ENCODE results near the gene HIRA.

Gene HIRA

DNA sequence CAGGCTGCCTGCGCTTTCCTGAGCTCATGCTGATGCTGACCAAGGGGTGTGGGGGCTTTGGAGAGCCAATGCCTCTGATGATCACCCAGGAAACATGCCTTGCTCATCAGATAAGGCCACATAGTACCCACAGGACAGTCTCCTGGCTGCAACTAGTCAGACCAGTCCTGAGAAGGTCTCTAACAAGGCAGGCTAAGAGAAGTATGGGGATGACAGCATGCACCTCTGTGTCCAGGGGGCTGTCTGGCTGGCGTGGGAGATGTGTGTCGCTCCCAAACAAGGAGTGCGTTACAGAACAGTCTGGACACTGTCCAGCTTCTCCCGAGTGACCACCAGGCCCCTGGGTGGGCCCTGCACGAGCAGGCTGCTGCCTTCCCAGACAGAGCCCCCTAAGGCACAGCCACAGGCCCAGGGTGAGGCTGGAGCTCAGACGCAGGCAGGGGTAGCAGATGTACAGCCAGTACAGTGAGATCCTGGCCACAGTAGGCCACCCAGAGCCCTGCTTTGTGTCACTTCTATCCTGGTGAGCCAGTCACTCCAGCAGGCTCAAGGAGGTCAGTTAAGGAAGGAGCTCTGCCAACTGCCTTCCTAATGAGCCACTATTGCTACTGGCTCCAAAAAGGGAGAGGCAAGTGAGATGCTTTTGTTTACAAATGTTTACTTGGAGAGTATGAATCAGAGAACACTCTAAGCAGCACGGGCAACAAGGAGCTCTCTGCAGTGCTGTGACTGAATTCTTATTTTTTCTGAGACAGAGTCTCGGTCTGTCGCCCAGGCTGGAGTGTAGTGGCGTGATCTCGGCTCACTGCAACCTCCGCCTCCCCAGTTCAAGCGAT is 74.0 kb downstream of the HIRA start:
- no peak for DNase-seq (ENCODE audit: low read depth)

DNA sequence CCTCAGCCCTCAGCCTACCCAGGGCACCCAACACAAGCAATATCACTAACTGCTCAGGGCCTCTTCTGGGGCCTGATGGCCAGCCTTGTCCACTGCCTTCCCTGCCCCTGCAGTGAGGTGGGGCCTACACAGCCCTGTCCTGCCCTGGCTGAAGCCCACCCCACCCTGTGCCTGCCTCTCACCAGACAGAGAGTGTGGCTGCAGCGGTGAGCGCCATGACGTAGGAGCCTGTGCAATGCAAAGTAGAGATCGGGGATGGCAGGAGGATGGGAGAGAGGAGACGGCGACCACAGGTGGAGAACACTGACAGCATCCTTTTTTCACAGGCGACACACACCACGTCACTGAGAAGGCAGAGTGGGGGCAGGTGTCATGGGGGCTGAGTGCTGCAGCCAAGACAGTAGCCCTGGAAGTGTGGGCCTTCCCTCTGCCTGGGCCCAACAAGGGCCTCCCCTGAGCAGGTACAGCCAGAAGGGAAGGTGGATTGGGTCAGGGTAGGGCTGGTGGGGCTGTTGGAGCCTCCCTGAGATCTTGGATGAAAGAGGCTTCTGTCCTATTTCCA is 74.7 kb downstream of the HIRA start:
- no peak for DNase-seq (ENCODE audit: low read depth)

DNA sequence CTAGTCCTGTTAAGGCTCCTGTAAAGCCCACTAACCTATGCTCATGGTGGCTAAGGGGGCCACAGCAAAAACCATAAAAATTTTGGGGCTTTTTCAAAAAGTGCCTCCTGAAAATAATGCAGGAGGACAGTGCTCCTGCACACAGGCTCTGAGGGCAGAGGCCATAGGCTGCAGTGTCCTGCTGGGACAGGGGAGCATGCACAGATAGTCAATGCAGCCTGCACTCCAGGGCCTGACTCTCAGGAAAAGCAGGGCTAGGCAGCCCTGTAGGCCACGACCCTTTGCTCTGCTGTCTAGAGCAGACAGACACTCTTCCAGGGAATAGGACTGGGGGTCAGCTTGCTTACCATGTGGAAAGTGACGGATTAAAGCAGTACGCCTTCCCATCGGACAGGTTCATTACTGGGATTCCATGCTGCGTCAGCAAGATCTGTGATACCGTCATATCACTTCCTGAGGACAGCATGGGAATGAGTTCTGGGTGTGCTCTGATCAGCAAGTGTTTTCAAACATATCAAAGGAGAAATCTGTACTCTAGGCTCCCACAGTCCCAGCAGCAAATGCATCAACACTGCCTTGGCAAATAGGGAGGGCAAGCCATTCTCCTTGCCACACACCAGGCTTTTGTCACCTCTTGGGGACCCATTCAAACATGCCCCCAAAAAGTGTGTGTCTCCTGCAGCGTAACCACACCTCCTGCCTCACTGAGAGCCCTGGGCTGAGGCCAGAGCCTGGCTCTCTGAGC is 75.9 kb downstream of the HIRA start:
- no peak for DNase-seq (ENCODE audit: low read depth)

DNA sequence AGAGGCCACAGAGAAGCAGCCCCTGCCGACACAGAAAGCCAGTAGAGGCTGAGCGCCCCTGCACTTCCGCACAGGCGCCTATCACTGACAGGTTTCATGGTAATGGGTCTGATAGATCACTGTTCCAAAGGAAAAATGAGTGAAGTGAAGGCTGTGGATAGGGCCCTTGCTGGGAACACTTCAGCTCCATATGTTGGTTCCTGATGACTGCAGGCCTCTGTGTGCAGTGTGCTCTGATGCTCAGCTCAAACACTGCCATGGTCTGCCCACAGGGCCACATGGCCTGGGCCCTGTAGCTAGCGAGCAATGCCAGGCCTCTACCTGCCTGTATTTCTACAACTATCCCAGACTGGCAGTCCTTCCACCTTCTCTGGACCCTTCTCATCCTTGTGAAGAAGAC is 77.3 kb downstream of the HIRA start:
- DNase-seq (ENCODE audit: low read depth): no peak

DNA sequence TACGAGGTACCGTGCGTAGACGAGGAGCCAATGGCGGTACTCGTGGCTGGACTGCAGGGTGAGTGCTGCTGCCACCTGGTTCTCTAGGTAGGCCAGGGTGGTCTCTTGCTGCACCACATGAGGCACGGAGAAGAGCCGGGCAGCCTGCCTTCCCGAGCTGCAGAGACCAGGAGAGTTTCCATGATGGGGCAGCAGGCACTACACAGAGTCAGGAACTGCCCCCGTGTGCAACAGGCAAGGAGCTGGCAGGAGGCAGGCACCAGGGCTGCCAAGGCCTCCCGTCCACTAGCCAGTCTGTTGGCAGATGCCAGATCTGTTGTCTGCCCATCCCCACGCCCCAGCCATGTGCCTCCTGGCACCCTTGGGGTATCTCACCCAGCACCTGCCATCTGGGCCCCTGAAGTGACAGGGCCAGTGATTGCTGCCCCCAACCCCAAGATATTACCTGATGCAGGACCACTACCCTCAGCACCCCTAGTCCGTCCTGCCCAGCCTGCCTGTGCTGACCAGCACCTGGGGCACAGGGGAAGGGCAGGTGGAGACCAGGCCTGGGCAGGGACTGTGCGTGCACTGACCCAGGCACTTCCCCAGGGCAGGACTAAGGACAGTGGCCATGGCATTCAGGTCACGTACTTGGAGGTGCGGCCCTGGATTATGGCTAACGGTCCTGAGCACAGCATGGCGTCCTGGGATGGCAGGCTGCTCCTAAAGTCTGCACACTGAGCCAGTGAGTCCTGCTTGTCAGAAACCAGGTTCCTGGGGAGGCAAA is 78.0 kb downstream of the HIRA start:
- DNase-seq (ENCODE audit: low read depth): no peak

DNA sequence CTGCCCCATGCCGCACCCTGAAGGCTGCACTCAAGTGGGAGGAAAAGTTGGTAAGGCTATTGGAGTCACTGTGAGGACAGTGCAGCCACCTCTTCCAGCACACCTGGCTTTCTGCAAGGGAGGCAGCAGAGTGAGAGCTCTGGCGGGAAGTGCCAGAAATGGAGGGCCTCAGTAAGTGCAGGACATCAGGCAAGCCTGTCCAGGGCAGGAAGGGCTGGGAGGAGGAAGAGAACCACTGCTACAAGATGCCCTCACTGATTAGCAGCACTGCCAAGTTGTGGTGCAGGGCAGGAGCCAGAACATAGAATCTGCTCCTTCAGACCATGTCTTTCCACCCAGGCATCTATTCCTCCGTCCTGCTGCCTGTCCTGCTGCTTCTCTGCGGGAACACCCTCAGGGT is 78.8 kb downstream of the HIRA start:
- no peak for DNase-seq (ENCODE audit: low read depth)

DNA sequence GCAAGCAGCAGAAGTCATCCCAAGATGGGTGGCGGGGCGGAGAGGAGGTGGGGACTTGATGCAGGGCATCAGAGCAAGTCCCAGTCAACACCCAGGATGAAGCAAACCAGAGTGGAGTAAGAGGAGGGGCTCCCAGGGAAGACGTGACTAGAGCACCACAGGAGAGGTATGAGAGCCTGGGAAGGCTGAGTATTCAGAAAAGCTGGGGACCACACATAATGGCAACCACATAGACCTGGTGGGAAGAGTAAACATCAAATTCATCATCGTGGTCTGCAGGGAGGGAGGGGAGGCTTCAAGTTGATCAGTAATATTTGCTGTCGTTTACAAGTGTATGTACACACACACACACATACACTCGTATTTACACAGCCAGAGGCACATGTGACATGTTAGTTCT is 79.3 kb downstream of the HIRA start:
- DNase-seq (ENCODE audit: low read depth): no peak

DNA sequence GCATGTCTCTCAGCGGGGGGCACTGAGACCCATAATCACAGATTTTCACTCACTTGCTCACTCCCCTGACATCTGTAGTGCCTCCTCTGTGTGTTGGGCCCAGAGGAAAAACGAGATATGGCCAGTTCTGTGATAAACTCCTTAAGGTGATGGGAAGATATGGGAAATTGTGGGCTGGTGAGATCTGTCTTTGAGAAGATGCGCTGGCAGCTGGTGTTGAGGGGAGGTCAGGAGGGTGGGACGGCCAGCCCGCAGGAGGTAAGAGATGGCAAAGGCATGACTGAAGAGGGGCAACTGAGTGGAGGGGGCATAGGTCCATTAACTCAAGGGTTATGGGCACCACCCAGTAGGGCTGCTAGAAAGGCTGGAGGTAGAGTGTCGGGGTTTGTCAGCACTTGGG is 79.9 kb downstream of the HIRA start:
- no peak for DNase-seq (ENCODE audit: low read depth)

DNA sequence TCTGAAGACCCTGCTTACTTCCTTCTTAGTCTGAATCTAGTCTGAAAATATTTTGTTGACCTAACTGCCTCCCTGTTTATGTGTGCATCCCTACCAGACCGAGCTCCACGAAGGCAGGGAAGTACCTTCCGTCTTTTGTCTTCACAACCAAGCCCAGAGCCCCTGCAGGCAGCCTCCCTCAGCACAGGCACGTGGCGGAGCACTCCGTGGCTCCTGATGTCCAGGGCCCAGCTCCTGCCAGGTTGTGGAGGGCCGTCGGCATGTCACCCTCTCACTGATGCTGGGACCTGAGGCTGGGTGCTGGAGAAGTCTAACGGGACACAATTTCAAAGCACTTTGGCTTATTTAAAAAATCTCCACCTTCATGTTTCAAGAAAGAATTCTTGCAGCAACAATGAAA is 80.6 kb downstream of the HIRA start:
- DNase-seq (ENCODE audit: low read depth): no peak

DNA sequence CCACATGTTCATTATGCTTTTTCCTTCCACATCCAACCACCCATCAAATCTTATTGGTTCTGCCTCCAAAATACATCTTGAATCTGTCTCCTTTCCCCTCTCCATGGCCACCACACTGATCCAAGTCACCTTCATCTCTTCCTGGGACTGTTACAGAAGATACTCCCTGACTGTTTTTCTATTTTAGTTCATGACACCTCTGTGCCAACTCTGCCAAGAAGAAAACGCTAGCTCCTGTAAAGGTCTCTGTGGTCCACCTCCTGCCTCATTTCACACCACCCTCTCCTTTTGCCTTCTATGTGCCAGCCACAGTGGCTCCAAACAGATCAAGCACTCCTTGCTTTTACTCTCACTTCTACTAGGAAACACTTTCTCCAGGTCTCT is 81.1 kb downstream of the HIRA start:
- DNase-seq (ENCODE audit: low read depth): no peak

DNA sequence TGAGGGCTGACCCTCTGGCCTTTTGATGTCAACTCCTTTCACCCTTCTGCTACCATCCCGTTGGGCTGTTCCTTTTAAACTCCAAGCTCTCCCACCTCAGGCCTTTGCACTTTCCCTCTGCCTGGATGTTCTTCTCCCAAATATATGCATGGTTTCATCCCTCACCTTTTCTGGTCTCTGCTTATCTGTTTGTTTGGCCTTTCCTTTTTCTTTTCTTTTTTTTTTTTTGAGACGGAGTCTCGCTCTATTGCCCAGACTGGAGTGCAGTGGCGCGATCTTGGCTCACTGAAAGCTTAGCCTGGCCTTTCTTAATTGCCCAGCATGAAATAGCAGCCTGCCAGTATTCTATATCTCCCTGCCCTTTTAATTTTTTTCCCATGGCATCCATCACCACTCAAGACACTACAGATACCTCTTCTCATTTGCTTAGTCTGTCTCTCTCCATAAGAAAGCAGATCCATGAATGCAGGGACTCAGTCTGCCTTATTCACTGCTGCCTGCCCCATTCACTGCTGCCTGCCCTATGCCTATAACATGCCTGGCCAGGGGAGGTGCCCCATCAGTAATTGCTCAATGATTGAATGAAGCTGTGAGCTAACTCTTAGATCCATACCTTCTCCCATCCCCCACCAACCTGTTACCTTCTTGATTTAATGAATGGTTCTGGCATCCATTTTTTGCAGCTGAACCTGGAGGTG is 81.6 kb downstream of the HIRA start:
- no peak for DNase-seq (ENCODE audit: low read depth)

DNA sequence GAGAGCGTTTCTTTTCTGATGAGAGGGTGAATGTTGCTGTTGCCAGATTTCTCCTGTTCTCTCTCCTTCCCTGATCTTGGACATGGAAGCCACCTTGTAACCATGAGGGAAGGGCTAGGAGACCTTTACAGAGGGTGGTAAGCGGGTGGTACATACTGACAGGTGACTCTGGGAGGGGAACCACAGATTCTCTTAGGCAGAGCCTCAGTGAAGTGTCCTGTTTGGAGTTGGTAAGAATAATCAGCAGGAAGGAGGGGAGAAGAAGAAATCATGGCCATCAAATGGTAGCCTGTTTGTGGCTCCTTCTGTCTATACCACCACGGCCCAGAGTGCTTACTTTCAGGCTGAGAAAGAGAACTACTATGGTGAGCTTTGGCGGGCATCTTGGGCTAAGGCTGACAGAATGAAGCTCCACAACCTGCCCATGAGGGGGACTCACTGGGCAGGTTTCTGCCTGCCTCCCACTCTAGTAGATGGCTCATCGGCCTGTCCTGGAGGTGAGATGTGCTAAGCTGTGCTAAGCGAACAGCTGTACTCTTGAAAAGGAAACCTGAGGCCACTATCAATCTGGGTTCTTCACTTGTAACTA is 84.8 kb downstream of the HIRA start:
- no peak for DNase-seq (ENCODE audit: low read depth)

DNA sequence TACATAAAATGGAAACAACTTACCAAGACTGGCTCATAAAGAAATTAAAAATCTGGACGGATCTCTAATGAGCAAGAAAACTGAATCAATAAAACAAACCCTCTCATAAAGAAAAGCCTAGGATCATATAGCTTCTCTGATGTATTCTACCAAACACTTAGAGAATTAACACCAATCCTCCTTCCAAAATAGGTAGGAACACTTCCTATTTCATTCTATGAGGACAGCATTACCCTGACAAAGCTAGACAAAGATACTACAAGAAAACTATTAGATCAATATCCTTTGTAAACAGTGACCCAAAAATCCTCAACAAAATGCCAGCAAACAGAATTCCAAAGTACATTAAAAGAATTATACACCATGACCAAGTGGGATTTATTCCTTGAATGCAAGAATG is 87.1 kb downstream of the HIRA start:
- no peak for DNase-seq (ENCODE audit: low read depth)

DNA sequence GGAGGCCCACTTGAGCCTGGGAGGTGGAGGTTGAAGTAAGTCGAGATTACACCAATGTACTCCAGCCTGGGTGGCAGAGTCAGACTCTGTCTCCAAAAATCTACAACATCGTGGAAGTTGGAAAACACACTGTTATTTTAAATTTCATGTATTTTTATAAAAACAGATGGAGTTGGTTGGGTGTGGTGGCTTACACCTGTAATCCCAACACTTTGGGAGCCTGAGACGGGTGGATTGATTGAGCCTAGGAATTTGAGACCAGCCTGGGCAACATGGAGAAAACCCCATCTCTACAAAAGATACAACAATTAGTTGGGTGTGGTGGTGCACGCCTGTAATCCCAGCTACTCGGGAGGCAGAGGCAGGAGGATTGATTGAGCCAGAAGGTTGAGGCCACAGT is 88.1 kb downstream of the HIRA start:
- no peak for DNase-seq (ENCODE audit: low read depth)

DNA sequence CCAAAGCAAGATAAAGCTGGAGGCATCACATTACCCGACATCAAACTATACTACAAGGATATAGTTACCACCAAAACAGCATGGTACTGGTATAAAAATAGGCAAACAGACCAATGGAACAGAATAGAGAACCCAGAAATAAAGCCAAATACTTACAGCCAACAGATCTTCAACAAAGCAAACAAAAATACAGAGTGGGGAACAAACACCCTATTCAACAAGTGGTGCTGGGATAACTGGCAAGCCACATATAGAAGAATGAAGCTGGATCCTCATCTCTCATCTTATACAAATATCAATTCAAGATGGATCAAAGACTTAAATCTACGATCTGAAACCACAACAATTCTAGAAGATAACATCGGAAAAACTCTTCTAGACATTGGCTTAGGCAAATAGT is 90.0 kb downstream of the HIRA start:
- no peak for DNase-seq (ENCODE audit: low read depth)

DNA sequence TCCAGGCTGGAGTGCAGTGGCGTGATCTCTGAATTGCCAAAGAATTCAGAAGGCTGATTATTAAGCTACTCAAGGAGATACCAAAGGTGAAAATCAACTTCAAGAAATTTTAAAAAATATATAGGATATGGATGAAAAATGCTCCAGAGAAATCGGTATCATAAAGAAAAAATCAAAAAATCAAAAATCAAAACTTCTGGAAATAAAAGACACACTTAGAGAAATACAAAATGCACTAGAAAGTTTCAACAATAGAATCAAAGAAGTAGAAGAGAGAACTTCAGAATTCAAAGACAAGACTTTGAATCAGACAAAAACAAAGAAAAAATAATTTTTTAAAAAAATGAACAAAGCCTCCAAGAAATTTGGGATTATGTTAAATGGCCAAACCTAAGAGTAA is 94.4 kb downstream of the HIRA start:
- no peak for DNase-seq (ENCODE audit: low read depth)

DNA sequence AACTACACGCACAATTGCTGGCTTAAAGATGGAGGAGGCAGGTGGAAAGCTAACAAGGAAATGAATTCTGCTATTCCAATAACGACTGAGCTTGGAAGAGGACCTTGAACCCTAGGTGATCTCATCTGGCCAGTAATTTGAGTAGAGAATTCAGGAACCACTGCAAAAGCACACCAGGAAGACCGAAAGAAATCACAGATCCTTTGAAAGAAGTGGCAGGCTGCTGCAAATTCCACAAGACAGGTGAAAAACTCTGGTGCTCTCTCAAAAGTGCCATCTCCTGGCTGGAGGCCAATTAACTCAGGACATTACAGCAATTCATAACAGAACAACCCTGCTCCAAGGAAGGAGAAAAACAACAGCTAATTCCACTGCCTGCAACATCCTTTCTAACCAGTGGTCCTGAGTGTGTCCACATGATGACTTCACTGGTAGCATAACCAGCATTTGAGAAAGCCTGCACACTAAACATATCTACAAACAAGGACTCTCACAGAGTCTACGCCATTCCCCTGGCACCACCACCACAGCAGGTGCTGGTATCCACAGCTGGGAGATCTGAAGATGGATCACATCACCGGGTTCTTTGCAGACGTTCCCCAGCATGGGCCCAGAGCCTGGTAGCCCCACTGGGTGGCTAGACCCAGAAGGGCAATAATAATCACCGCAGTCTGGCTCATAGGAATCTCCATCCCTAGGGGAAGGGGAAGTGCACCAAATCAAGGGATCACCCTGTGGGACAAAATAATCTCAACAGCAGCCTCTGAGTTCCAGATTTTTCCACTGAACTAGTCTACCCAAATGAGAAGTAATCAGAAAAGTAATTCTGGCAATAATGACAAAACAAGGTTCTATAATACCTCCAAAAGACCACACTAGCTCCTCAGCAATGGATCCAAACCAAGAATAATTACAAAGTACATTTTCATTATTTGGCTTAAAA is 95.1 kb downstream of the HIRA start:
- DNase-seq (ENCODE audit: low read depth): no peak

DNA sequence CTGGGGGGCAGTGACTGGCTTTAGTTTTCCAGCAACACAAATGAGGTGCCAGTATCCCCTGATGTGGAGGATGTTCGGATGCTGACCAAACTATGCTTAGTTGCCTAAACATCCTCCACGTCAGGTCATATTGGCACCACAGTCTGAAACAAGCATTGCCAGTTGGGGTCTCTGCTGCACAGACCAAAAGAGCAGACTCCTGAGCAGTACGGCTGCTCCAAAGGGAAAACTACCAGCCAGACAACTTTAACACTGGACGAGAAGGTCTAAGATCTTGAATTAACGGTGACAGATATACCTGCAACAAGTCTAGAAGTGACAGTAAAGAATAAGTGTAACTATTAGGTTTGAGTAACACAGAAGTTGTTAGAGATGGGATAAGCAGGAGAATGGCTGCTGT is 99.6 kb downstream of the HIRA start:
- no peak for DNase-seq (ENCODE audit: low read depth)

DNA sequence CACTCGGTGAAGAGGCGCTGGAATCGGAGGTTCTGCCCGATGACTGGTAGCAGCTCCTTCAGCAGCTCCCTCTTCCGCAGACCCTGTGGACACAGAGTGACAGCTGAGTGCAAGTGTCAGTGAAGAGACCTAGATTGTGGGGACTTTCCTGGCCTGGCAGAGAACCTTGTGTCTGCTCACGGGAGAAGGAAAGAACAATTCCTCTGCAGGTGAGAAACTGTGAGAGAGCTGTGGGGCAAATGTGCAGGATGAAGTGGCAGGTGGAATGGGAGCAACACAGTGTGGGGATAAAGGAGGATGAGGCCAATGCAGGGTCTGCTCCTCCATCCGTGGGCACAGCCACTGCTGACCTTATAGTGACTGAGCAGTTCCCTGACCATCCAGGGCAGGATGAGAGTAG is 100.1 kb downstream of the HIRA start:
- DNase-seq (ENCODE audit: low read depth): no peak

DNA sequence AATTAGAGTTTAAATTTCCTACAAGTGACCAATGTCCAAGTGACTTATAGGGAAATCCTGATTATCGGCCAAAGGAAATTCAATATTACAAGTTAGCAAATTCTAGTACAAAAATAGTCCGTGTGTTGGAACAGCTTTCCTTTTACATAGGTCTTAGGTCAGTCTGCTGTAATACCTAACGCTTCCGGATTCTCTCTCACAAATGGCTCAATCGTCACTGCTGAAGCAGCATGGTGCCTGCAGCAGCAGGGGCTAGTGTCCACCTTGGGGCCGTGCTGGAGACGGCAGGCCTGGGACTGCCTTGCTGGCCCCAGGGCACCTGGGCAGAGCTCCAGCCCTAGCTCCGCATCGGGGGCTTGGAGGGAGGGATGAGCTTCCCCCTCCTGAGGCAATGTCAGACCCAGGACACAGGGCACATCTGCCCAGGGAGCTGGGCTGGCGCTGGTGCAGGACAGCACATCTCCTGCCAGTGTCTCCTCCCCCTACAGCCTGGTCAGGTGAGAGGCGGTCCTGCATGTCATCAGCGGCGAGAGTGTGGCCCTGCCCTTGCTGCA is 100.6 kb downstream of the HIRA start:
- DNase-seq (ENCODE audit: low read depth): no peak

Measured in stimulated activated CD8-positive, alpha-beta memory T cell treated with anti-CD3 and anti-CD28 coated beads, Interleukin-12 subunit alpha, Interleukin-12 subunit beta, amount 100 ng/mL, for 1 hour (primary cell).